ENCODE measurements around the gene L1CAM.

The L1CAM gene

DNA sequence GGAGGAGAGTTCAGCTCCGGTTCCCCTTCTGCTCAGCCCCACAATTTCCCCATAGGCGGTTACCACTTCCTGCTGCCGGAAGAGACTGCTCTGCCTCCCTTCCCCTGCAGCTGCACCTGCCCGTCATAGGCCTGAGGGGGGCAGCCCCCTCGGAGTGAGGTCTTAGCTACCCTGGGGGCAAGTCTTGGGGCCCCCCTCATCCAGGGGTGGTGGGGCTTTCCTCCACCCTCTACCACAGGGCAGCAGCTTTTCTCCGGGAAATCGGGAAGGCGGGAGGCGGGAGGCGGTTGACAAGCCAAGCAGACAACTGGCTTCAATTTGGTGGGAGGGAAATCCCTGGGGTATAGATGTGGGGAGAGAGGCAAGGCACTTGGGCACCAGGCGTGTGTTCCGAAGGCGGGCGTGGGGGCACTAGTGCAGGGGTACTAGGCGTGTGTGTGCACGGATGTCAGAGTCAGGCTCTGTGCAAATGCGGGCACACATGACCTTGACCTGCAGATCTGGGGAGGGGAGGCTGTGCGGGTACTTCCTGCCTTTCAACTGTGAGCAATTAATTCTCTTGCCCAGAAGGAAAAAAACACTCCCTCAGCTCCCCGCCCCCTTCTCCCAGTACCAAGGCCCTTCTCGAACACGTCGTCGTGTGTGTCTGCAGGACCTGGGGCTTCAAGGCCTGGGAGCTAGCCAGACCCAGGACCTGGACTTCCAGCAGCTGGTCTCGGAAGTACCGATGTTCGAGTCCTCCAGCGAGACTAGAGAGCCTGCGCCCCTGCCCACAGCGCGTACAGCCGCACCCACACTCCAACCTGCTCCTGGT, 41.1 kb upstream of the L1CAM start:
- Histone ChIP-seq H3K9ac (ENCODE audit: low read depth, low read length) (peak overlapping the region; percentile 99), H3K79me2 (ENCODE audit: insufficient read depth, low read length) (peaks cover 68% of the 10 kb centered on the region), H3K9me3 (ENCODE audit: insufficient read depth, low read length, severe bottlenecking) (no peaks in the 10 kb centered on the region), H4K20me1 (ENCODE audit: insufficient read depth, low read length) (peaks cover 18% of the 10 kb centered on the region), H3K27me3 (ENCODE audit: insufficient read depth, low read length, poor library complexity) (no peaks in the 10 kb centered on the region), H3K36me3 (ENCODE audit: insufficient read depth, low read length) (peaks cover 59% of the 10 kb centered on the region), H2AFZ (ENCODE audit: low read depth, low read length) (no peak overlapping the region), H3K27ac (ENCODE audit: low read length) (peak overlapping the region; percentile 100), H3K4me2 (ENCODE audit: insufficient read depth, low read length) (peak overlapping the region; percentile 74), H3K4me1 (ENCODE audit: insufficient read depth, low read length) (peaks cover 78% of the 10 kb centered on the region), H3K4me3 (ENCODE audit: low read depth in 1 of 2, low read length in 2 of 2) (peak overlapping the region; percentile 64)
- peak; percentile 93 for DNase-seq
- peak; percentile 57 for ATAC-seq (ENCODE audit: insufficient read depth, low read depth)
- TF ChIP-seq EZH2 (IDR thresholded peaks at IDR 0.05; ENCODE audit: borderline replicate concordance, low read depth, low read length, severe bottlenecking) (no peak), CTCF (IDR thresholded peaks at IDR 0.05; ENCODE audit: borderline replicate concordance, extremely low read depth, low read length, poor library complexity, severe bottlenecking) (no peak)

DNA sequence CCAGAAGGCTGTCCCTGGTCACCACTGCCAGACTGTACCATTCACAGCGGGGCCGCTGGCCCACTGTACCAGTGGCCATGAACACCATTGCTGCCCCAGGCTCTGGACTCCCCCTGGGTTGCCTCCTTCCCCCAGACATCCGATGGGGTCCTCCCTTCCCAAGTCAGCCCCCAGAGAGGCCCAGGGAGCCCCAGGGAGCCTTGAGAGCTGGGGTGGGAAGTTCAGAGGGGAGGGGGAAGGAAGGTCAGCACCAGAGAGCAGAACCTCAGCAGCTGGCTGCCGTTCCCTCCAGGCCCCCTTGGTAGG, 40.5 kb upstream of the L1CAM start:
- TF ChIP-seq EZH2 (IDR thresholded peaks at IDR 0.05; ENCODE audit: borderline replicate concordance, low read depth, low read length, severe bottlenecking) (no peak), CTCF (IDR thresholded peaks at IDR 0.05; ENCODE audit: borderline replicate concordance, extremely low read depth, low read length, poor library complexity, severe bottlenecking) (no peak)
- H3K36me3 ChIP-seq (ENCODE audit: insufficient read depth, low read length) = peaks cover 59% of the 10 kb centered on the region
- H3K4me1 ChIP-seq (ENCODE audit: insufficient read depth, low read length) = peaks cover 76% of the 10 kb centered on the region
- peak overlapping the region; percentile 100 for H3K27ac ChIP-seq (ENCODE audit: low read length)
- H3K27me3 ChIP-seq (ENCODE audit: insufficient read depth, low read length, poor library complexity) = no peaks in the 10 kb centered on the region
- H3K9me3 ChIP-seq (ENCODE audit: insufficient read depth, low read length, severe bottlenecking) = no peaks in the 10 kb centered on the region
- H3K4me3 ChIP-seq (ENCODE audit: low read depth in 1 of 2, low read length in 2 of 2) = peak overlapping the region; percentile 37 to 64; a peak in 3 of 4 replicates
- H2AFZ ChIP-seq (ENCODE audit: low read depth, low read length) = peak overlapping the region; percentile 51; the same call in 1 of the 2 replicates
- peaks cover 74% of the 10 kb centered on the region for H3K79me2 ChIP-seq (ENCODE audit: insufficient read depth, low read length)
- peak overlapping the region; percentile 99 for H3K9ac ChIP-seq (ENCODE audit: low read depth, low read length)
- H3K4me2 ChIP-seq (ENCODE audit: insufficient read depth, low read length) = peak overlapping the region; percentile 74
- DNase-seq = no peak
- peak; percentile 7; the same call in 2 of the 3 replicates for ATAC-seq (ENCODE audit: insufficient read depth, low read depth)
- peaks cover 22% of the 10 kb centered on the region for H4K20me1 ChIP-seq (ENCODE audit: insufficient read depth, low read length)

DNA sequence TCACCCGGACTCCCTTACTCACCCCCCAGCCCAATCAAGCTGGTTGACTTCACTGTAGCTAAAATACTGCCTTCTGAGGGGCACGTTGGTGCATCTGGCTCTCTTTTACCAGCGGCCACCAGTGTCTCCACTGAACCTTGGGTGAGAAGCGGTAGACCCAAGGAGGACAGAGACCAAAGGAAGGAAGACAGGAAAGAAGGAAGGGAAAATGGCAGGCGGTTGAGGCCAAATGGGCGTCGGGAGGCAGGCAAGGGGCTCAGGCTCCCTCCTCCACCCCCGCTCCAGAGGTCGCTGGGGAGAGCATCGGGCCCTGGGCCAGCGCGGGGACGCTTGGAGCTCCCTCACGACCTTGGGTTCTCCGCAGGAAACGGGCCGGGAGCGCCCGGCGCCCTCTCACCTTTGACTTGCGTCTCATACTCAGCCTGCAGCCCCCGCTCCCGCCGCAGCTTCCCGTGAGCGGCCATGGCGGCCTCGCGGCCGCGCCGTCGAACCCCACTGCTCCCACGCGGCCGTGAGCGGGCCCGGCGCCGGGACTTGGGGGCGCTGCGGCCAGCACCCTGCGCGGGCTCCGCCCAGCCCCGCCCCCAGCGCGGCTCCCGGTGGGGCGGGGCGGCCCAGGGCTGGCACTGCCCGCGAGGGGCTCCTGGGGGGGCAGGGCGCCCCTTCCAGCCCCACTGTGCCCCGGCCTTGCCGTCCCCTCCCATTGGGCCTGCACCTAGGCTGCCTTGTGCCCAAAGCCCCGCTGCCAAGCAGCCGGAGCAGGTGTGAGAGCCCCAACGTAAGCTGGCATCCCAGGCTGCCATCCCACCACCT, 40.0 kb upstream of the L1CAM start, which contains the start of gene ARHGAP4:
TSS of gene ARHGAP4 (minus strand) at position 526 of the 813 bp plus-strand sequence. CDS start at position 464, 62 bp downstream.
- Histone ChIP-seq H4K20me1 (ENCODE audit: insufficient read depth, low read length) (peaks cover 27% of the 10 kb centered on the region), H3K4me1 (ENCODE audit: insufficient read depth, low read length) (peaks cover 71% of the 10 kb centered on the region), H3K36me3 (ENCODE audit: insufficient read depth, low read length) (peaks cover 59% of the 10 kb centered on the region), H3K79me2 (ENCODE audit: insufficient read depth, low read length) (peaks cover 75% of the 10 kb centered on the region), H3K27me3 (ENCODE audit: insufficient read depth, low read length, poor library complexity) (no peaks in the 10 kb centered on the region), H3K9ac (ENCODE audit: low read depth, low read length) (peak within 1 kb of the TSS; percentile 99), H2AFZ (ENCODE audit: low read depth, low read length) (peak within 1 kb of the TSS; percentile 51; the same call in 1 of the 2 replicates), H3K27ac (ENCODE audit: low read length) (peak within 1 kb of the TSS; percentile 100), H3K4me2 (ENCODE audit: insufficient read depth, low read length) (peak within 1 kb of the TSS; percentile 74), H3K4me3 (ENCODE audit: low read depth in 1 of 2, low read length in 2 of 2) (peak within 1 kb of the TSS; percentile 64 to 85), H3K9me3 (ENCODE audit: insufficient read depth, low read length, severe bottlenecking) (no peaks in the 10 kb centered on the region)
- ATAC-seq (ENCODE audit: insufficient read depth, low read depth) (peak; percentile 7), DNase-seq (peak; percentile 72)
- TF ChIP-seq EZH2 (IDR thresholded peaks at IDR 0.05; ENCODE audit: borderline replicate concordance, low read depth, low read length, severe bottlenecking) = no peak
- no peak for TF ChIP-seq CTCF (IDR thresholded peaks at IDR 0.05; ENCODE audit: borderline replicate concordance, extremely low read depth, low read length, poor library complexity, severe bottlenecking)
